ENCODE data around the gene RNF41.

The RNF41 gene

GRCh38 chr12:56159482-56160192, 62.1 kb downstream of the RNF41 start:
- TF ChIP-seq CTCF (IDR thresholded peaks at IDR 0.05; ENCODE audit: insufficient read depth, low read depth, low read length, missing control alignments) = no peak
- peak overlapping the region; percentile 100 for H3K4me3 ChIP-seq (ENCODE audit: low read length)
- DNase-seq (ENCODE audit: low read depth) = no peak

GRCh38 chr12:56158926-56159461, 62.7 kb downstream of the RNF41 start:
- H3K4me3 ChIP-seq (ENCODE audit: low read length) = peak overlapping the region; percentile 100
- DNase-seq (ENCODE audit: low read depth) = peak; percentile 80
- no peak for TF ChIP-seq CTCF (IDR thresholded peaks at IDR 0.05; ENCODE audit: insufficient read depth, low read depth, low read length, missing control alignments)

- H3K4me3 ChIP-seq (ENCODE audit: low read length) = peak within 1 kb of the TSS; percentile 100
- peak; percentile 99 for DNase-seq (ENCODE audit: low read depth)
- TF ChIP-seq CTCF (IDR thresholded peaks at IDR 0.05; ENCODE audit: insufficient read depth, low read depth, low read length, missing control alignments) = no peak
These were observed 63.4 kb downstream of the RNF41 start, which contains the start of gene MYL6 for GRCh38 chr12:56158029-56158925. MYL6 (plus strand) TSS chr12:56158359; CDS start chr12:56158402, 43 bp downstream.

GRCh38 chr12:56157201-56158028, 64.3 kb downstream of the RNF41 start:
- H3K4me3 ChIP-seq (ENCODE audit: low read length) = peak overlapping the region; percentile 100
- TF ChIP-seq CTCF (IDR thresholded peaks at IDR 0.05; ENCODE audit: insufficient read depth, low read depth, low read length, missing control alignments) = peak; percentile 49
- peak; percentile 77 for DNase-seq (ENCODE audit: low read depth)

- H3K4me3 ChIP-seq (ENCODE audit: low read length) = peak overlapping the region; percentile 100
- DNase-seq (ENCODE audit: low read depth) = peak; percentile 55
These were observed 65.1 kb downstream of the RNF41 start for GRCh38 chr12:56156464-56157200.

- no peak overlapping the region for H3K4me3 ChIP-seq (ENCODE audit: low read length)
- DNase-seq (ENCODE audit: low read depth) = no peak
- no peak for TF ChIP-seq CTCF (IDR thresholded peaks at IDR 0.05; ENCODE audit: insufficient read depth, low read depth, low read length, missing control alignments)
These were observed 66.4 kb downstream of the RNF41 start for GRCh38 chr12:56155256-56155845.
